Activated naive CD4-positive, alpha-beta T cell (primary cell): ENCODE results near the gene INSYN2B.

Experiments
- DNase-seq, 4 experiments: peaks; one replicate each; lab custom pipeline; 2025; lab: John Stamatoyannopoulos, UW

INSYN2B gene

GRCh38 chr5:169980418-169981053 lies at the start of gene INSYN2B:
TSS of gene INSYN2B (minus strand) at chr5:169980495. CDS start at chr5:169883898, 96,597 bp downstream.
- DNase-seq = peak in 1 of 4 experiments; percentile 0

- no peak for DNase-seq
These were observed 47.8 kb upstream of the INSYN2B start for GRCh38 chr5:170028124-170028523.

- no peak for DNase-seq
These were observed 45.6 kb upstream of the INSYN2B start for GRCh38 chr5:170025853-170026252.

DNA sequence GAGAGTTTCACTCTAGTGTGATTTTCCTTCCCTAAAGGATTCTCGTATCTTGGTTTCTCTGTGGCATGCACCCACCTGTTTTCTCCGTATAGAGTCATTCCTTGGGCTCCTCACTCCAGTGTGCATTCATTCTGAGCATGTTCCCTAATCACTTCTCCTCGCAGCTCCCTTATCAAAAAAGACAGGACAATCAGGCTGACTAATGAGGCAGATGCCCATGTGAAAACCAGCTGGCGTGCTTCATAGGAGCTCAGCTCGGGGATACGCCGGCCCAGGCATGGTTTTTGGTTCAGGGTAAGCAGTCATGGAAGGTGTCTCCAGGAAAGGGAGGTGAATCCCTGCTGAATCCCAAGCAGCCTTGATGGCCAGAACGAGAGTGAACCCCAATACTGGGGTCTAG lies 41.2 kb upstream of the INSYN2B start:
- no peak for DNase-seq

DNA sequence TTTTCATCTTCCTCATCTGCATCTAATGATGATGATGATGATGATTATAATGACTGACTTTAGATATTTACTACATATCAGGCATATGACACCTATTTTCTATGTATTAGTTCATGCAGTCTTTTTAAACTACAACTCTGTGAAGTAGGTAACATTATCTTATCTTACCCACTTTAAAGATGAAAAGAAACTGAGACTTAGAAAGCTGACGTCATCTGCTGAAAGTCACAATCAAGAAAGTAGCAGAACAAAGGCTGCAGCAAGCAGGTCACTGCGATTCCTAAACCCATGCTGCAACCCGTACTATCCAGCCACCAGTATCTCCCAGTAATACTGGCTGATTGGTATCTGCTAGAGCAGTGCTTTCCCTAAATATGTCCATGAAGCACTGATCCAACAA lies 40.1 kb upstream of the INSYN2B start:
- DNase-seq = no peak

- DNase-seq = no peak
These were observed 32.3 kb upstream of the INSYN2B start for GRCh38 chr5:170012622-170013021.

DNA sequence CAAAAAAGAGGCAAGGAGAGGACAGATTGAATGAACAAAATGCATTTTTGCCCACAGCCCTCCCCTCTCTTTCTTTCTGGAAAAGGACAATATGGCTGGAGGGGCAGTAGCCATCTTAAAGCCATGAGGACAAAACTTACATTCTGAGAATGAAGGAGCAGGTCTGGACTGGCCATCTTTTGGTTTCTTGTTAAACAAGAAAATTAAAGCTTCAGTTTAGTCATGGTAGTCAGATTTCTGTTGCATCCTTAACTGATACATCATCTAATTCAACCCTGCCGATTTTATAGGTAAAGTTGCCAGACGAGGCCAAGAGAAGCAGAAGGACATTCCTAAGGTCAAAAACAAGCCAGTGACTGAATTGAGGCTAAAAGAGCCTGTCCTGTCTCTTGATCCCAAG lies 31.5 kb upstream of the INSYN2B start:
- DNase-seq = no peak

GRCh38 chr5:170010595-170010994 lies 30.3 kb upstream of the INSYN2B start:
- no peak for DNase-seq

DNA sequence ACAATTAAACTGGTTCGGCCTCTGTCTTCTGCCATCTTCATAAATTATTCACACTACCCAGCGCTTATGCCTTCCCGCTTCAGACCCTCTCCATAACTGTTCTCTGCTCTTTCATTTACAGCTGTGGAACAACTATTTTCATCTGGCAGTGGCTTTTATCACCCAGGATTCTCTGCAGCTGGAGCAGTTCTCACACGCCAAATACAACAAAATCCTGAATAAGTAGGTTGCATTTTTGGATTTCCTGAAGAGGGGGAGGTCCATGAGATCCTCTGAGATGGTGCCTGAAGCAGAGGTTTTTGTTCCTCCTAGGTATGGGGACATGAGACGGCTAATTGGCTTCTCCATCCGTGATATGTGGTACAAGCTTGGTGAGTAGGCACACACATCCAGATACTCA lies 28.1 kb upstream of the INSYN2B start:
- DNase-seq = no peak

DNA sequence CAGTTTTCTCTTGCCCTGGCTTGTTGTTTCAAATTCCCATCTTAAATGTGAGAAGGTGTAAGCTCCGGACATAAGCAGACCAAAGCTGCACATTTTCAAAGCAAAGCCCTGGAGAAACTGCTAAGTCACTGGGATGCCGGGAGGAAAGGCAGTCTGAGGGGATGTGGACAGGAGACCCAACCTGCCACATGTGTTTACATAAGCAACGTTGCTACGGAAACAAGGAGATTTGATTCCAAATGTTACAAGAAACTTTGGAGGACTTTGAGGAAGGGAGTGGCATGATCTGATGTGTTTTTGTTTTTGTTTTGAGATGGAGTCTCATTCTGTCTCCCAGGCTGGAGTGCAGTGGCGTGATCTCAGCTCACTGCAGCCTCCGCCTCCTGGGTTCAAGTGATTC lies 25.7 kb upstream of the INSYN2B start:
- no peak for DNase-seq

DNA sequence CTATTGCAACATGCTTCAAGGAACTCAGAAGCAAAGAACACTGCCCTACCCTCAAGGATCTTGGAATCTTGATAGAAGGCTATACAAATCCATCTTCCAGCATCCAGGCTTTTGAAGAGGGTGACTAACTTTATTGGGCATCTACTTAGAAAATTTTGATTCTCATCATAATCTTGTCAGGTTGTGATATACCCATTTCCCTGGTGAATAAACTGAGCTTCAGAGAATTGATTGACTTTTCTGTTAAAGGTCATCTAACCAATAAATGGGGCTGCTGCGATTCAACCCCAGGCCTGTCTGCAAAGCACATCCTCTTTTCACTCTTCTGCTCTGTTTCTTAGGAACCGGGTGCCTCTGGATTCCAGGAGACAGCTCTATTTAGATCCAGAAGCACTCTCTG lies 19.9 kb upstream of the INSYN2B start:
- no peak for DNase-seq

DNA sequence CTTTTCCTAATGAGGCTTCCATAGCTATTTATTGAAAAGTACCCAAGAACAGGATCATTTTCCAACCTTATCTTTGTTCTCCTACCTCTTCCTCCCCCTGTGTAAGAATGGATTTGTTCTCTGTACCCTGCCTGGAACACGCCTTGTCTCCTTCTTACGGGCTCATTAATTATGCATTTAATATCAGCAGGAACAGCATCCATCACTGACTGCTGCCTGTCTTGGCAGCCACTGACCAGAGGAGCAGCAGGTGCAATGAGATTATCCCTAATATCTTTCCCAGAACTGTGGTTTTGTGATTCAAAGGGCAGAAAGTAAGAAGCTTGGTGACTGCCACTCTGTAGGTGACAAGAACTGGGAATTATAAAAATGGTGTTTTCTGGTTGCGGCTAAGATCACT lies 19.3 kb upstream of the INSYN2B start:
- DNase-seq = no peak

DNA sequence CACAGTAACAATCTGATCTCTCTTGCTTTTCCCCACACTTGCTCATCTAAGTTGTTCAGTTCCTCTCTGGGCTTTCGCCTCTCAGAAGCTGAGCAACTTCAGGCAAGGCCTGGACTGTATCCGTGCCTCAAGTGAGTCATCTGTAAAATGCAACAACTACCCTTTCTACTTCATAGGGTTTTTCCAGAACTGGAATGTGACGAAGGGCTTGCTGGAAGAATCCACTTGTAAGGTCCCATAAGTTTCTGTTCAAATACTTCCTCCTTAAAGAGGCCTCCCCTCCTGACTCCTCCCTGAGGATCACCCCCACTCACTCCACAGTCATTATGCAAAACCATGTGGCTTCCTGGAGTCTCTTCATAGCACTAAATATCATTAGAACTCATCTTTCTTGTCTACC lies 17.5 kb upstream of the INSYN2B start:
- no peak for DNase-seq

DNA sequence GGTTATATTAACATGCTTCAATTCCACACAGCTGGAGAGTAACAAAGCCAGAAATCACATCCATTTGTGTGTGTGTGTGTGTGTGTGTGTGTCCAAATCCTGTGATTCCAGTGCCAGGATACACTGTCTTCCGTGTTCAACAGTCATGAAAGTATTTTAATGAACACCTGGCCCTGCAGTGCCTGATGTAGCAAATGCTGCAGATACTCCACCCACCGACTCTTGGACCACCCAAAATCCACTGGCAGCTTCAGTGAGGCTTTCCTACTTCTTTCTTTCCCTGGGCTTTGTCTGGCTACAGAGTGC lies 13.1 kb upstream of the INSYN2B start:
- DNase-seq = no peak

- DNase-seq = no peak
These were observed 12.6 kb upstream of the INSYN2B start for GRCh38 chr5:169992789-169993484.

- DNase-seq = no peak
These were observed 11.0 kb upstream of the INSYN2B start for GRCh38 chr5:169991115-169991869.

GRCh38 chr5:169989365-169989764 lies 9.1 kb upstream of the INSYN2B start:
- DNase-seq = no peak

DNA sequence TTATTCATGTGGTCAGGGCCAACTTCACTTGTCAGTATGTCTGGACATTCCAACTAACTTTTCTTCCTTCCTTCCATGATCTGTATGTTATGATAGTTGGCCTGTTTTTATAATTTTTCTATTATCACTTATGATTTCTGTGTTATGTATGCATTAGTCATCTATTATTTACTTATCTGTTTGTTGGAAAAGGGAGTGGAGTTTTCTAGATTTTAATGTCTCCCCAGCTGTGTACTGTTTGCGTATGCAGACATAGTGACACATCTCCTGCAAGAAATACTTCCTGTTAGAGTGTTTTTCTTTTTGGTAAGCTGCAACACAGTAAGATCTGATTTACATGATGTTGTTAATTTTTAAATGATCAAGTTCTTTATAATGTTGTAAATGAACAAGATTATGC lies 8.7 kb upstream of the INSYN2B start:
- DNase-seq = no peak

DNA sequence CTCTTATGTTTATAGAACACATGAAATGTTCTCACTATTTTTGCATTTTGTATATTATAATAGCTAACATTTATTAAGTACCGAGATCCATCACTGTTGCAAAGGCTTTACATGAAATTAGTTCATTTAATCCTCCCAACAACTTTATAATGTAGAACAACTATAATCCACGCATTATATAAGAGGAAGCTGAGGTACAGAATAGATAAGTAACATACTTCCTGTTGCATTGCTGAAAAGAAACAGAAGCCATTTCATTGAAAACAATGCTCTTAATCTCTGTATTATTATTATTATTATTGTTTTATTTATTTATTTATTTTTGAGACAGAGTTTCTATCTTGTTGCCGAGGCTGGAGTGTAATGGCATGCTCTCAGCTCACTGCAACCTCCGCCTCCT lies 7.9 kb upstream of the INSYN2B start:
- no peak for DNase-seq

DNA sequence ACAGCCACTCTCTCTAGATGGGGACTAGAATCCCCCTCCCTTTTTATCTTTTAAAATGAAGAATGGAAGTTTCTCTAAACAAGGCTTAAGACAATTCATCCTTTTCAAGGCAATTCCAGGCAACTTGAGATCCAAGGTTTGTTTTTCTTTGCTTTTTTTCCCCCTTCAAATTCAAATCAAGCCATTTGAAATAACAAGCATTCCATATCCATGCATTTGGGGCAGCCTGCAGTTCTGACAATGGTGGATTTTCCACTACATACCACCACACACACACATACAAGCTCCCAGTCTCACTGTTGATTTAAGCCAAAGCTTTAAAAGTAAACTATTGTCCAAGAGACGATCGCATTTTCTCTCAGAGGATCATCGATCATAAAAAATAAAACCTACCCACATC lies 424 bp downstream of the INSYN2B start:
- DNase-seq = no peak

- no peak for DNase-seq
These were observed 1.6 kb downstream of the INSYN2B start for GRCh38 chr5:169978714-169979113.

GRCh38 chr5:169974121-169974770 lies 6.0 kb downstream of the INSYN2B start:
- DNase-seq = no peak

GRCh38 chr5:169973056-169973455 lies 7.2 kb downstream of the INSYN2B start:
- no peak for DNase-seq
